PC-9 (cell line): ENCODE results near the gene GRIP1. TPM values are rescaled to one million over a fixed set of nuclear protein-coding genes. Genes with fewer than 3 reads are reported as not detected.

Source experiments
- BruUV-seq: library from RNA; stranded (reverse); fragments of 400-500 nt; replicated peaks from 2 replicates; lab custom pipeline; 2021; lab: Mats Ljungman, UMichigan
- CTCF ChIA-PET: fragments of 300-600 bp; sonication (Branson Sonifier 250); formaldehyde crosslinking; loops from one replicate; lab custom pipeline; 2022; ENCODE audit warnings: antibody characterized with exemption; lab: Charles Lee
- POLR2A ChIA-PET: fragments of 300-600 bp; sonication (Branson Sonifier 250); formaldehyde crosslinking; loops from one replicate; lab custom pipeline; 2022; ENCODE audit warnings: antibody characterized with exemption; ENCODE audit not compliant: unreplicated experiment; lab: Charles Lee
- DNase-seq, 2 experiments: peaks; one replicate each; pipeline versions ENCODE4 v3.0.0 to v3.0.0-alpha.2; 2015 to 2022; ENCODE audit warnings: mixed read lengths in 1 of 2
- H2AFZ ChIP-seq: fragments of 200-600 bp; sonication (generic); 2 replicates; pipeline ENCODE4 v1.8.1; 2017; ENCODE audit warnings: antibody characterized with exemption
- H3F3A ChIP-seq: fragments of 200-600 bp; sonication (generic); 2 replicates; pipeline ENCODE4 v1.8.1; 2017; ENCODE audit warnings: antibody characterized with exemption, mild to moderate bottlenecking, low read depth; ENCODE audit not compliant: insufficient read depth
- H3K27ac ChIP-seq: fragments of 200-600 bp; sonication (generic); 2 replicates; pipeline ENCODE4 v1.6.1; 2016; ENCODE audit warnings: mixed run types
- H3K27me3 ChIP-seq: fragments of 200-600 bp; sonication (generic); 2 replicates; pipeline ENCODE4 v1.6.1; 2016; ENCODE audit warnings: low read depth, mixed run types; ENCODE audit not compliant: insufficient read depth
- H3K36me3 ChIP-seq: fragments of 200-600 bp; sonication (generic); 2 replicates; pipeline ENCODE4 v1.6.1; 2016; ENCODE audit warnings: low read depth, mixed run types
- H3K4me1 ChIP-seq: fragments of 200-600 bp; sonication (generic); replicated peaks from 2 replicates; pipeline ENCODE4 v1.6.1; 2016; ENCODE audit warnings: mixed run types; ENCODE audit not compliant: insufficient read depth
- H3K4me2 ChIP-seq: fragments of 200-600 bp; sonication (generic); 2 replicates; pipeline ENCODE4 v1.6.1; 2017; ENCODE audit warnings: mixed run types
- H3K4me3 ChIP-seq: fragments of 200-600 bp; sonication (generic); 2 replicates; pipeline ENCODE4 v1.6.1; 2016; ENCODE audit warnings: mixed run types
- H3K79me2 ChIP-seq: fragments of 200-600 bp; sonication (generic); 2 replicates; pipeline ENCODE4 v1.6.1; 2017; ENCODE audit warnings: low read depth, mixed run types
- H3K9me2 ChIP-seq: fragments of 200-600 bp; sonication (generic); 2 replicates; pipeline ENCODE4 v1.8.1; 2017; ENCODE audit warnings: mild to moderate bottlenecking; ENCODE audit not compliant: insufficient read depth
- H3K9me3 ChIP-seq: fragments of 200-600 bp; sonication (generic); 2 replicates; pipeline ENCODE4 v1.8.1; 2016; ENCODE audit warnings: low read depth; ENCODE audit not compliant: insufficient read depth
- H4K20me1 ChIP-seq: fragments of 200-600 bp; sonication (generic); 2 replicates; pipeline ENCODE4 v1.8.1; 2017; ENCODE audit not compliant: insufficient read depth
- CTCF ChIP-seq: fragments of 200-600 bp; sonication (generic); conservative IDR thresholded peaks from 2 replicates; pipeline ENCODE4 v1.6.1; 2017; ENCODE audit warnings: mixed run types, antibody characterized with exemption, mild to moderate bottlenecking, moderate library complexity
- EZH2 ChIP-seq: fragments of 200-600 bp; sonication (generic); IDR thresholded peaks from 2 replicates; pipeline ENCODE4 v1.8.0; 2017; ENCODE audit warnings: antibody characterized with exemption, low read depth
- intact Hi-C: fragments of 100-400 bp; cut with micrococcal nuclease; formaldehyde crosslinking; loops from one replicate; pipeline ENCODE4 v1.10.0; 2022; ENCODE audit not compliant: unreplicated experiment
- total RNA-seq: library from RNA; stranded (reverse); gene quantifications from 2 replicates; pipeline ENCODE4 v1.2.3, GENCODE V29; 2021

GRIP1 gene
- total RNA-seq, 1 experiment from 2014 or later, result 16.0 TPM

DNA sequence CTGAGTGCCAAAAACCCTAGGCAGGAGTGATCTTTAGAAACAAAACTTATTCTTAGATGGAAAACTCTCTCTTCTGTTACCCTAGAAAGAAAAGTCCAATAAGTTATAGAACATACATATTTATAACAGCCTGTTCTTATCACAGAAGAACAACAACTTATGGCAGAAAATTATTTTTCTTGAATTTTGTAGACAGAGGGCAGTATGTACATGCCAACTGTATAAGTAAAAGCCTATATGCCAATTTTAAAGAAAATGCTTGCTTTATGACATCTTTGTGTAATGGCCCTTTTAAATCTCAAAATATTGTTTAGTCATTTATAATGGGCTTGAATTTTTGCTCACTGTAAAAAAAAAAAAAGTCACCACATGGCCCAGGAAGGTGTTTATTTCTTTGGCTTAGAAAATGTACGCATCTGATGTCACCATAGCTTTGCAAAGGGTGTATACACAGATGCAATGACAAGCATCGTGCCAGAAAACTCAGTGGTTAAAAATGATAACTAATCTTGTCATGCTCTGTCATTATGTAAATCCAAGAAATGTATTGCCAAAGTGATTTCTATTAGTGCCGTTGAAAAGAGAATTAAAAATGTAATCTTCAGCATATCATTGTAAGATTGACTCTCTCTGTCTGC, 38.3 kb upstream of the GRIP1 start:
- ChIA-PET CTCF (interaction anchor here (0.6 kb wide), 1 partner anchor 728 kb away, joined by 3 read pairs; no protein-coding TSS in a partner anchor), POLR2A (no interaction called here)
- Histone ChIP-seq H4K20me1 (no peaks in the 10 kb centered on the region), H3K4me2 (no peak overlapping the region), H2AFZ (no peak overlapping the region), H3K4me3 (no peak overlapping the region), H3F3A (no peaks in the 10 kb centered on the region), H3K9me3 (no peaks in the 10 kb centered on the region), H3K36me3 (no peaks in the 10 kb centered on the region), H3K4me1 (no peaks in the 10 kb centered on the region), H3K79me2 (no peaks in the 10 kb centered on the region), H3K9me2 (no peaks in the 10 kb centered on the region), H3K27me3 (no peaks in the 10 kb centered on the region), H3K27ac (no peak overlapping the region)
- BruUV-seq, result no TSS peak
- TF ChIP-seq CTCF, result peak; percentile 34; the same call in 1 of the 2 replicates
- no peak for TF ChIP-seq EZH2
- DNase-seq, result no peak
- intact Hi-C loops, result no loop called here

- ChIA-PET CTCF (no interaction called here), POLR2A (interaction anchor here (0.6 kb wide), 1 partner anchor 390 kb away, joined by 3 read pairs; no protein-coding TSS in a partner anchor)
- Histone ChIP-seq H3K36me3 (no peaks in the 10 kb centered on the region), H3K4me2 (no peak overlapping the region), H3F3A (no peaks in the 10 kb centered on the region), H3K27ac (no peak overlapping the region), H3K4me3 (no peak overlapping the region), H3K9me3 (no peaks in the 10 kb centered on the region), H4K20me1 (no peaks in the 10 kb centered on the region), H3K79me2 (no peaks in the 10 kb centered on the region), H3K4me1 (no peaks in the 10 kb centered on the region), H2AFZ (no peak overlapping the region), H3K27me3 (no peaks in the 10 kb centered on the region), H3K9me2 (no peaks in the 10 kb centered on the region)
- DNase-seq, result no peak
- no TSS peak for BruUV-seq
- TF ChIP-seq EZH2 (no peak), CTCF (no peak)
- intact Hi-C loops, result no loop called here
These were observed 37.6 kb upstream of the GRIP1 start for GRCh38 chr12:66716522-66716921.

DNA sequence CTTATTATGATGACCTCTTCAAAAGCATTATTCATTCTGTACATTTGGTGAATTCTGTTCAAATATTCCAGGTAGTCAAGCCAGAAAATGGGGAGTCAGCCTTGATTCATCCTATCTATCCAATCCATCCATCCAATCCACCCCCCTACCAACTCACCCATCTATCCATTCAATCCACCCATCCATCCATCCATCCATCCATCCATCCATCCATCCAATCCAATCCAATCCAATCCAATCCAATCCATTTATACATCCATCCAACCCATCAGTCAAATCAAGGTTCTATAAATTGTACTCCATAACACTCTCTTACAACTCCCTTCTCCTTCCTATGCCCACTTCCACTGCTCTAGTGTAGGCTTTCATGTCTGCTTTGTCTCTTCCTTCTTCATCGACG, 35.8 kb upstream of the GRIP1 start:
- ChIA-PET POLR2A (no interaction called here), CTCF (no interaction called here)
- Histone ChIP-seq H2AFZ (no peak overlapping the region), H3K27ac (no peak overlapping the region), H3F3A (no peaks in the 10 kb centered on the region), H4K20me1 (no peaks in the 10 kb centered on the region), H3K4me3 (no peak overlapping the region), H3K4me1 (no peaks in the 10 kb centered on the region), H3K4me2 (no peak overlapping the region), H3K36me3 (no peaks in the 10 kb centered on the region), H3K79me2 (no peaks in the 10 kb centered on the region), H3K9me2 (no peaks in the 10 kb centered on the region), H3K27me3 (no peaks in the 10 kb centered on the region), H3K9me3 (no peaks in the 10 kb centered on the region)
- DNase-seq, result no peak
- no TSS peak for BruUV-seq
- no peak for TF ChIP-seq EZH2
- TF ChIP-seq CTCF, result no peak
- intact Hi-C loops, result no loop called here
